ENCODE results near the gene SMG6.

- TF ChIP-seq CTCF (IDR thresholded peaks at IDR 0.05) (no peak), EZH2 (IDR thresholded peaks at IDR 0.05; ENCODE audit: borderline replicate concordance, insufficient read depth, low read depth, low read length, poor library complexity, severe bottlenecking) (no peak)
Observed at GRCh38 chr17:2060681-2061440, 242.7 kb downstream of the SMG6 start.

Data from B cell (primary cell).